Gastroesophageal sphincter (tissue), 4 donors: ENCODE results near the gene MRPL39. TPM values are rescaled to one million over a fixed set of nuclear protein-coding genes. Genes with fewer than 3 reads are reported as not detected.
A peak's percentile ranks its signal among the peaks of the same experiment; 100 is the strongest.

Experiments used
- ATAC-seq: fragments of 150-250 bp; one replicate; pipeline ENCODE4 v1.9.1; 2016; ENCODE audit warnings: mild to moderate bottlenecking, moderate library complexity
- H3K27ac ChIP-seq, 4 donors: fragments of 200-600 bp; sonication (generic) in 3 of 4; 1 replicate in 3 of 4; 2 replicates in 1 of 4; pipeline ENCODE4 v1.5.1; 2016 to 2019
- H3K27me3 ChIP-seq: fragments of 200-600 bp; sonication (generic); one replicate; pipeline ENCODE4 v1.5.1; 2019
- H3K36me3 ChIP-seq, 2 donors: fragments of 200-600 bp; sonication (generic); one replicate each; pipeline ENCODE4 v1.5.1; 2019; ENCODE audit warnings: control low read depth in 1 of 2
- H3K4me1 ChIP-seq, 3 donors: fragments of 200-600 bp; sonication (generic); 1 replicate in 2 of 3; 2 replicates in 1 of 3; pipeline ENCODE4 v1.5.1; 2016 to 2019; ENCODE audit warnings: control low read depth in 2 of 3
- H3K4me3 ChIP-seq, 2 donors: fragments of 200-600 bp; sonication (generic); one replicate each; pipeline ENCODE4 v1.5.1; 2019; ENCODE audit warnings: mild to moderate bottlenecking in 1 of 2, moderate library complexity in 1 of 2
- H3K9me3 ChIP-seq, 3 donors: fragments of 200-600 bp; sonication (generic); one replicate each; pipeline ENCODE4 v1.5.1; 2017 to 2019; ENCODE audit warnings: control low read depth in 2 of 3
- EP300 ChIP-seq: sonication (generic); formaldehyde crosslinking; IDR thresholded peaks from one replicate; pipeline ENCODE4 v1.6.1; 2017; ENCODE audit warnings: antibody characterized with exemption, mild to moderate bottlenecking
- POLR2A ChIP-seq, 2 donors: fragments of 450-650 bp; IDR thresholded peaks; one replicate each; pipeline ENCODE4 v1.6.1; 2017; ENCODE audit warnings: antibody characterized with exemption in 2 of 2, mild to moderate bottlenecking in 2 of 2, moderate library complexity in 1 of 2
- POLR2AphosphoS5 ChIP-seq: sonication (generic); formaldehyde crosslinking; IDR thresholded peaks from one replicate; pipeline ENCODE4 v1.6.1; 2017; ENCODE audit warnings: antibody characterized with exemption
- WGBS, 2 donors: methylation state at CpG; one replicate each; pipeline ENCODE4 v1.1.5; 2018; ENCODE audit warnings: low coverage in 1 of 2; 5-methylcytosine and 5-hydroxymethylcytosine counted together
- total RNA-seq, 4 donors: library from RNA; depleted of rRNA; stranded (reverse); fragments of >200 nt; gene quantifications; one replicate each; pipeline ENCODE4 v1.1.0, GENCODE V29; 2016
- TF ChIP-seq, protein P1 (sequence below), 4 experiments: fragments of 200-600 bp in 2 of 4; fragments of 450-650 bp in 2 of 4; sonication (generic) in 1 of 4; IDR thresholded peaks; one replicate each; pipeline ENCODE4 v1.5.1; 2017 to 2019; ENCODE audit warnings: antibody characterized with exemption in 4 of 4, mild to moderate bottlenecking in 2 of 4, moderate library complexity in 2 of 4

Gene MRPL39
- total RNA-seq, 4 donors from 2014 or later = 17.0 to 37.4 (median 25.4) TPM

DNA sequence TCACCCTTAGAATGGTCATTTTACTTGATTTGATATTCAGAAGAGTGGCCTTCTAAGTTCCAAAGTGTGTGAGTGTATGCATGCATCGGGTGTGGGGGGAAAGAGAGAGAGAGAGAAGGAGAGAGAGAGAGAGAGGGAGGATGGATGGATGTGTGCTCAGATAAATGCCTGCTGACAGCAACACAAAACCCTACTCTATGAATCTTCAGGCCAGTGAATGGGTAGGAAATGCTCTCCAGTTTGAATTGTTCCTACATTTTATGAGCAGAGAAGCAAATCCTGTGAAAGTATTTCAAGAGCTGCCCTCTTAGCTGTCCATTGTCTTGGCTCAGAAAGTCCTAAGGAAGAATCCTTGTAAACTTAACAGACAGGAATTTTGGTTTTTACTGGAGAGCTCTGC lies 39.2 kb upstream of the MRPL39 start:
- H3K27ac ChIP-seq = peak overlapping the region; percentile 2 to 53 (median 38)
- H3K36me3 ChIP-seq = peaks cover 0 to 10% of the 10 kb centered on the region in 2 donors
- no peak overlapping the region for H3K4me3 ChIP-seq
- 40% methylated on average over 1 of the region's 1 CpG for WGBS, 2 donors
- TF ChIP-seq POLR2A (IDR thresholded peaks at IDR 0.05) (no peak), POLR2AphosphoS5 (no peak), EP300 (no peak)
- TF ChIP-seq, protein P1, sequence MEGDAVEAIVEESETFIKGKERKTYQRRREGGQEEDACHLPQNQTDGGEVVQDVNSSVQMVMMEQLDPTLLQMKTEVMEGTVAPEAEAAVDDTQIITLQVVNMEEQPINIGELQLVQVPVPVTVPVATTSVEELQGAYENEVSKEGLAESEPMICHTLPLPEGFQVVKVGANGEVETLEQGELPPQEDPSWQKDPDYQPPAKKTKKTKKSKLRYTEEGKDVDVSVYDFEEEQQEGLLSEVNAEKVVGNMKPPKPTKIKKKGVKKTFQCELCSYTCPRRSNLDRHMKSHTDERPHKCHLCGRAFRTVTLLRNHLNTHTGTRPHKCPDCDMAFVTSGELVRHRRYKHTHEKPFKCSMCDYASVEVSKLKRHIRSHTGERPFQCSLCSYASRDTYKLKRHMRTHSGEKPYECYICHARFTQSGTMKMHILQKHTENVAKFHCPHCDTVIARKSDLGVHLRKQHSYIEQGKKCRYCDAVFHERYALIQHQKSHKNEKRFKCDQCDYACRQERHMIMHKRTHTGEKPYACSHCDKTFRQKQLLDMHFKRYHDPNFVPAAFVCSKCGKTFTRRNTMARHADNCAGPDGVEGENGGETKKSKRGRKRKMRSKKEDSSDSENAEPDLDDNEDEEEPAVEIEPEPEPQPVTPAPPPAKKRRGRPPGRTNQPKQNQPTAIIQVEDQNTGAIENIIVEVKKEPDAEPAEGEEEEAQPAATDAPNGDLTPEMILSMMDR (IDR thresholded peaks at IDR 0.05) = no peak
- no peaks in the 10 kb centered on the region for H3K9me3 ChIP-seq
- no peak for ATAC-seq
- H3K27me3 ChIP-seq = no peaks in the 10 kb centered on the region
- H3K4me1 ChIP-seq = peaks cover 0 to 36% (median 0%) of the 10 kb centered on the region in 3 donors

DNA sequence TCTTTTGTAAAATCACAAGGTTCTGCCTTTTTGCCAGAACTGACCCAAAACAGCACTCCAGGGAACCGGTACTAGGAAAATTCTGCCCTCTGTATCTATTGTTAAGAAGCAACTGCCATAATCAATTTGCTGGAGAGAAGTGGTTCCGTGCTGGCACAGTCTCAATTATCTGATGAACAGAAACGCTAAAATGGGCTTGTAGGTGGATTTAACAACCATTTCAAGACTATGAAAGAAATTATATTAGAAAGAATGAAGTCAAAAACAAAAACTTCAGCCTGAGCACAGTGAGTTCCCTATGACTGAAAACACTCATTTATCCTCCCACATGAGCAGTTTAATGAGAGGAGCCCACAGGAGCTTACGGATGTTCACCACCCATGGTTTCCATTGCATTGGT lies 36.2 kb upstream of the MRPL39 start:
- ATAC-seq = no peak
- Histone ChIP-seq H3K27ac (no peak overlapping the region), H3K9me3 (no peaks in the 10 kb centered on the region), H3K27me3 (no peaks in the 10 kb centered on the region), H3K4me3 (no peak overlapping the region), H3K4me1 (peaks cover 0 to 47% (median 0%) of the 10 kb centered on the region in 3 donors), H3K36me3 (peaks cover 0 to 10% of the 10 kb centered on the region in 2 donors)
- 90 to 100% methylated on average over 3 to 4 of the region's 4 CpGs for WGBS, 2 donors
- TF ChIP-seq POLR2A (IDR thresholded peaks at IDR 0.05) = no peak
- no peak for TF ChIP-seq EP300
- TF ChIP-seq, protein P1 (IDR thresholded peaks at IDR 0.05) = no peak
- no peak for TF ChIP-seq POLR2AphosphoS5

DNA sequence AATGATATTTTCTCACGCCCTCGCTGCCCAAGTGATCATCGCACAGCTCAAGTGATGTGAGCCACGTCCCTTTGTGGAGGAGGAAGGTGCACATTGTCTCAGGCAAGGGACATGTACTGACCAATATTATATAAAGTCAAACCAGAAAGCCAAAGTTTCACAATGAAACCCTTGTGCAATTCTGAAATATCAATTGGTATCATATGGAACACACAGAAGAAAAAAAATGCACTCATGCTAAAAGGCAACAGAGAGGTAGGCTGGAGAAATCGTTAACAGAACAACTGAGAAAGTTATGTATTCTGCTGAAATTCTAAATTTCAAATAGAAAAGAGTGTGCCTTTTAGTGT lies 33.6 kb upstream of the MRPL39 start:
- peaks cover 0 to 10% of the 10 kb centered on the region in 2 donors for H3K36me3 ChIP-seq

DNA sequence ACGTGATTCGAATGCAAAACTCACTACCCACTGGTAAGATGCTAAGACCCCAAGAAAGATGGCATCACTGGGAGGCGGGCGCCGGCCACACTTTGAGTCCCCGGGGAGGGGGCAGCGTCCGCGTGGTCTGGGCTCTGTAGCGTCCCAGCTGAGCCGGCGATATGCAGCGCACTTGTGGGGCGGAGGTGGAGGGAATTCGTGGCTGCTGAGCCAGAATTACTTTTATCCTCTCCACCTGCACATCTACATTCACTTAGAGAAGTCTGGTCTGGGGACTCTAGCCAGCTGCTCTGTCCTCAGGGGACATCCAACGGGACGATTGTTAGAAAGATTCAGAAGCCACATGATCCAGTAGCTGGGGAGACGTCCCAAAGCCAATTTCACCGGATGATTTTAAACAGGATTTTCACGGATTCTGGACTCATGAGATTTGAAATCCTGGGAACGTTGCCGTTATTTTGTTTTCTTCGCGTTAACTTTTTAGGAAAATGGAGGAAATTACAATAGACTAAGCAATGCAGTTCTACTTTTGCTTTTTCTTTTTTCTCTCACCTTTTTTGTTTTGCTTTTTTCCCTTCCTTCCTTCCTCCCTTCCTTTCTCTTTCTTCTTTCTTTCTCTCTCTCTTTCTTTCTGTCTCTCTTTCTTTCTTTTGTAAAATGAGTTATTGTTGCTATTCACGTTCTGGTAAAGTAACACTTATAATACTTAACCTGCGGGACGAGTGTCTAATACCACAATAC lies 33.1 kb upstream of the MRPL39 start:
- Histone ChIP-seq H3K9me3 (no peaks in the 10 kb centered on the region), H3K27me3 (no peaks in the 10 kb centered on the region), H3K27ac (peak overlapping the region; percentile 78 to 95 (median 94)), H3K4me3 (peak overlapping the region; percentile 81 to 84), H3K36me3 (peaks cover 0 to 10% of the 10 kb centered on the region in 2 donors), H3K4me1 (peaks cover 0 to 27% (median 4%) of the 10 kb centered on the region in 3 donors)
- ATAC-seq = peak; percentile 67
- TF ChIP-seq EP300 (no peak), POLR2AphosphoS5 (no peak), POLR2A (IDR thresholded peaks at IDR 0.05) (no peak)
- TF ChIP-seq, protein P1 (IDR thresholded peaks at IDR 0.05) = no peak
- WGBS, 2 donors = 5 to 9% methylated on average over 9 to 18 of the region's 27 CpGs

More for the DNA sequence above, 33.6 kb upstream of the MRPL39 start:
- 38 to 42% methylated on average over 3 to 4 of the region's 5 CpGs for WGBS, 2 donors
- H3K4me3 ChIP-seq = peak overlapping the region; percentile 81 to 84
- ATAC-seq = no peak
- H3K27ac ChIP-seq = peak overlapping the region in 3 of 4 donors; percentile 2 to 94 (median 94)
- no peaks in the 10 kb centered on the region for H3K9me3 ChIP-seq
- peaks cover 0 to 30% (median 4%) of the 10 kb centered on the region in 3 donors for H3K4me1 ChIP-seq
- H3K27me3 ChIP-seq = no peaks in the 10 kb centered on the region
- TF ChIP-seq, protein P1 (IDR thresholded peaks at IDR 0.05) = no peak
- TF ChIP-seq POLR2AphosphoS5 = no peak
- no peak for TF ChIP-seq EP300
